GM23338 (cell line): ENCODE data around the gene DLG2. TPM values are rescaled to one million over a fixed set of nuclear protein-coding genes. Genes with fewer than 3 reads are reported as not detected.

Experiments
- ATAC-seq: fragments of 200-7000 bp; cut with Tn5 transposase; 3 replicates; pipeline ENCODE4 v1.9.1; 2020
- DNase-seq: peaks from one replicate; pipeline ENCODE4 v3.0.0-alpha.2; 2015; ENCODE audit warnings: low spot score
- H2AFZ ChIP-seq: fragments of 200-600 bp; sonication (generic); 2 replicates; pipeline ENCODE4 v1.8.0; 2016; ENCODE audit warnings: antibody characterized with exemption, mild to moderate bottlenecking, moderate library complexity
- H3F3A ChIP-seq: fragments of 200-600 bp; sonication (generic); replicated peaks from 2 replicates; pipeline ENCODE4 v1.8.0; 2017; ENCODE audit warnings: antibody characterized with exemption, mixed run types, low read depth
- H3K27ac ChIP-seq: fragments of 200-600 bp; sonication (generic); 2 replicates; pipeline ENCODE4 v1.6.1; 2016; ENCODE audit warnings: low read depth
- H3K27me3 ChIP-seq: fragments of 200-600 bp; sonication (generic); 2 replicates; pipeline ENCODE4 v1.8.0; 2016; ENCODE audit warnings: mild to moderate bottlenecking, mixed run types, moderate library complexity; ENCODE audit not compliant: insufficient read depth
- H3K36me3 ChIP-seq: fragments of 200-600 bp; sonication (generic); 2 replicates; pipeline ENCODE4 v1.8.0; 2016; ENCODE audit warnings: mild to moderate bottlenecking; ENCODE audit not compliant: insufficient read depth
- H3K4me1 ChIP-seq: fragments of 200-600 bp; sonication (generic); 2 replicates; pipeline ENCODE4 v1.8.0; 2016; ENCODE audit warnings: mild to moderate bottlenecking, moderate library complexity; ENCODE audit not compliant: insufficient read depth
- H3K4me2 ChIP-seq: fragments of 200-600 bp; sonication (generic); 2 replicates; pipeline ENCODE4 v1.7.1; 2017; ENCODE audit warnings: mixed run types
- H3K4me3 ChIP-seq: fragments of 200-600 bp; sonication (generic); 2 replicates; pipeline ENCODE4 v1.6.1; 2016; ENCODE audit warnings: mixed run types
- H3K79me2 ChIP-seq: fragments of 200-600 bp; sonication (generic); replicated peaks from 2 replicates; pipeline ENCODE4 v1.8.0; 2017; ENCODE audit warnings: mild to moderate bottlenecking; ENCODE audit not compliant: insufficient read depth
- H3K9me2 ChIP-seq: fragments of 200-600 bp; sonication (generic); 2 replicates; pipeline ENCODE4 v1.8.0; 2017; ENCODE audit not compliant: insufficient read depth
- H4K20me1 ChIP-seq: fragments of 200-600 bp; sonication (generic); replicated peaks from 2 replicates; pipeline ENCODE4 v1.8.0; 2017; ENCODE audit warnings: mild to moderate bottlenecking; ENCODE audit not compliant: insufficient read depth
- H3K27ac Mint-ChIP-seq: 2 replicates; pipeline ENCODE4 v1.8.0; 2020; ENCODE audit warnings: inconsistent platforms, mild to moderate bottlenecking, moderate library complexity, mixed read lengths
- H3K27me3 Mint-ChIP-seq: 3 replicates; pipeline ENCODE4 v1.8.0; 2022; ENCODE audit warnings: low read depth, mild to moderate bottlenecking, moderate library complexity, mixed read lengths, inconsistent platforms; ENCODE audit not compliant: insufficient read depth, poor library complexity
- H3K36me3 Mint-ChIP-seq: 3 replicates; pipeline ENCODE4 v1.8.0; 2021; ENCODE audit warnings: low read depth, mild to moderate bottlenecking, inconsistent platforms, moderate library complexity, mixed read lengths
- H3K4me1 Mint-ChIP-seq: 3 replicates; pipeline ENCODE4 v1.8.0; 2020; ENCODE audit warnings: mild to moderate bottlenecking, inconsistent platforms, mixed read lengths
- H3K4me3 Mint-ChIP-seq: 3 replicates; pipeline ENCODE4 v1.8.0; 2021; ENCODE audit warnings: moderate library complexity, mild to moderate bottlenecking, inconsistent platforms, mixed read lengths
- H3K9me3 Mint-ChIP-seq: 3 replicates; pipeline ENCODE4 v1.8.0; 2020; ENCODE audit warnings: moderate library complexity, mild to moderate bottlenecking, inconsistent platforms, mixed read lengths
- CREB1 ChIP-seq: fragments of 250-450 bp; sonication (Bioruptor Pico); IDR thresholded peaks from 2 replicates; pipeline ENCODE4 v1.5.0; 2020; ENCODE audit warnings: low read depth, mild to moderate bottlenecking, moderate library complexity
- CTCF ChIP-seq, 2 experiments: fragments of 200-600 bp in 1 of 2; sonication (generic) in 1 of 2; conservative IDR thresholded peaks; 2 replicates each; pipeline versions ENCODE4 v1.5.1 to v1.6.1; 2016 to 2017; ENCODE audit warnings: antibody characterized with exemption in 2 of 2, low read depth in 2 of 2, mild to moderate bottlenecking in 2 of 2, moderate library complexity in 1 of 2
- EZH2 ChIP-seq: fragments of 200-600 bp; sonication (generic); IDR thresholded peaks from one replicate; pipeline ENCODE4 v1.8.0; 2017; ENCODE audit warnings: antibody characterized with exemption, mild to moderate bottlenecking, low read depth; ENCODE audit not compliant: unreplicated experiment
- EZH2phosphoT487 ChIP-seq: fragments of 200-600 bp; sonication (generic); IDR thresholded peaks from one replicate; pipeline ENCODE4 v1.8.1; 2018; ENCODE audit warnings: antibody characterized with exemption; ENCODE audit not compliant: unreplicated experiment
- JUNB ChIP-seq: IDR thresholded peaks from one replicate; pipeline ENCODE4 v1.6.1; 2016; ENCODE audit warnings: antibody characterized with exemption; ENCODE audit not compliant: unreplicated experiment
- NANOG ChIP-seq: IDR thresholded peaks from 2 replicates; pipeline ENCODE4 v1.6.1; 2016; ENCODE audit warnings: antibody characterized with exemption, borderline replicate concordance
- POLR2AphosphoS5 ChIP-seq: IDR thresholded peaks from 2 replicates; pipeline ENCODE4 v1.6.1; 2016; ENCODE audit warnings: antibody characterized with exemption, low read depth
- REST ChIP-seq: IDR thresholded peaks from one replicate; pipeline ENCODE4 v1.6.1; 2018; ENCODE audit warnings: antibody characterized with exemption; ENCODE audit not compliant: unreplicated experiment
- STAT1 ChIP-seq: IDR thresholded peaks from one replicate; pipeline ENCODE4 v1.6.1; 2016; ENCODE audit warnings: antibody characterized with exemption; ENCODE audit not compliant: unreplicated experiment
- ZNF114 ChIP-seq: fragments of 250-450 bp; sonication (Bioruptor Pico); IDR thresholded peaks from 2 replicates; pipeline ENCODE4 v1.5.0; 2020; ENCODE audit warnings: mild to moderate bottlenecking, moderate library complexity
- ZNF331 ChIP-seq: fragments of 250-450 bp; sonication (Bioruptor Pico); IDR thresholded peaks from 2 replicates; pipeline ENCODE4 v1.5.0; 2020; ENCODE audit warnings: low read depth, mild to moderate bottlenecking, moderate library complexity
- ZNF462 ChIP-seq: fragments of 250-450 bp; sonication (Bioruptor Pico); IDR thresholded peaks from 2 replicates; pipeline ENCODE4 v1.5.0; 2020; ENCODE audit warnings: mild to moderate bottlenecking, moderate library complexity
- polyA plus RNA-seq: library from polyadenylated mRNA; unstranded; fragments of >200 nt; fragmentation: Nextera tagmentation; extraction: Ambion mirVana; gene quantifications from 2 replicates; pipeline ENCODE4 v1.2.1, GENCODE V29; 2016
- total RNA-seq: library from RNA; depleted of rRNA; stranded (reverse); fragments of >200 nt; shearing (Covaris generic); gene quantifications from 2 replicates; pipeline ENCODE4 v1.2.3, GENCODE V29; 2014
- TF ChIP-seq, protein P1 (sequence below): IDR thresholded peaks from 2 replicates; pipeline ENCODE4 v1.6.1; 2016; ENCODE audit warnings: antibody characterized with exemption

The DLG2 gene
- total and polyA plus RNA-seq, 2 experiments from 2014 or later = 19.8 to 21.5 TPM

DNA sequence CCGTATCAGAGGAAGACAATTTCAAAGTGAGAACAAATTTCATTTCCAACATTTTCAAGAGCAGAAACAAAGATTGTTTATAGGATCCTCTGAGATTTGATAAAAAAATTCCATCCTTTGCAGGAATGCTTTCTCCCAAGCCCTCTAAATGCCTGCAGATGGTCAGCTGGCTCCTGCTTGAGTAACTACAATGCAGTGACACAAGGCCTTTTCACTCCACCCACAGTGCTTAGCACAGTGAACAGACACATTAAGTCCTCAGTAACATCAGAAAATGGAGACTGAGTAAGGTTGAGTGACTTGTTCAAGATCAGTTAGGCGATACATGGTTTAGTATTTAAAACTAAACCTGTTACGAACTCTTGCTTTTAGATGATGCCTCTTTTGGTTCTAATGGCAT is 1813.8 kb downstream of the DLG2 start:
- no peak for ATAC-seq
- Histone ChIP-seq H3K27ac (no peak overlapping the region), H3K79me2 (no peaks in the 10 kb centered on the region), H4K20me1 (no peaks in the 10 kb centered on the region), H3K36me3 (no peaks in the 10 kb centered on the region), H3K27me3 (no peaks in the 10 kb centered on the region), H3K4me2 (no peak overlapping the region), H3K4me1 (no peaks in the 10 kb centered on the region), H3K9me2 (no peaks in the 10 kb centered on the region), H2AFZ (no peak overlapping the region), H3F3A (no peaks in the 10 kb centered on the region), H3K4me3 (no peak overlapping the region)
- Mint-ChIP-seq H3K36me3 (no peaks in the 10 kb centered on the region), H3K4me1 (no peaks in the 10 kb centered on the region), H3K27me3 (no peaks in the 10 kb centered on the region), H3K9me3 (no peaks in the 10 kb centered on the region; the same call in 2 of the 3 replicates), H3K27ac (no peak overlapping the region), H3K4me3 (no peak overlapping the region)
- TF ChIP-seq ZNF331 (CRISPR knock-in tag) = no peak
- no peak for TF ChIP-seq EZH2phosphoT487
- TF ChIP-seq, protein P1, sequence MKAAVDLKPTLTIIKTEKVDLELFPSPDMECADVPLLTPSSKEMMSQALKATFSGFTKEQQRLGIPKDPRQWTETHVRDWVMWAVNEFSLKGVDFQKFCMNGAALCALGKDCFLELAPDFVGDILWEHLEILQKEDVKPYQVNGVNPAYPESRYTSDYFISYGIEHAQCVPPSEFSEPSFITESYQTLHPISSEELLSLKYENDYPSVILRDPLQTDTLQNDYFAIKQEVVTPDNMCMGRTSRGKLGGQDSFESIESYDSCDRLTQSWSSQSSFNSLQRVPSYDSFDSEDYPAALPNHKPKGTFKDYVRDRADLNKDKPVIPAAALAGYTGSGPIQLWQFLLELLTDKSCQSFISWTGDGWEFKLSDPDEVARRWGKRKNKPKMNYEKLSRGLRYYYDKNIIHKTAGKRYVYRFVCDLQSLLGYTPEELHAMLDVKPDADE = no peak
- no peak for TF ChIP-seq NANOG
- TF ChIP-seq JUNB = no peak
- no peak for TF ChIP-seq CTCF (conservative IDR thresholded peaks at IDR 0.05; ENCODE audit: low read depth in 2 of 2)
- TF ChIP-seq ZNF462 (CRISPR knock-in tag) = no peak
- no peak for TF ChIP-seq CREB1 (CRISPR knock-in tag)
- TF ChIP-seq EZH2 = no peak
- no peak for TF ChIP-seq ZNF114 (CRISPR knock-in tag)
- TF ChIP-seq STAT1 = no peak
- no peak for TF ChIP-seq POLR2AphosphoS5
- no peak for TF ChIP-seq REST
- no peak for DNase-seq
